ENCODE results near the gene CREG1. TPM values are rescaled to one million over a fixed set of nuclear protein-coding genes. Genes with fewer than 3 reads are reported as not detected.

The CREG1 gene
- total RNA-seq, 4 donors from 2014 or later, result 154 to 191 (median 164) TPM

DNA sequence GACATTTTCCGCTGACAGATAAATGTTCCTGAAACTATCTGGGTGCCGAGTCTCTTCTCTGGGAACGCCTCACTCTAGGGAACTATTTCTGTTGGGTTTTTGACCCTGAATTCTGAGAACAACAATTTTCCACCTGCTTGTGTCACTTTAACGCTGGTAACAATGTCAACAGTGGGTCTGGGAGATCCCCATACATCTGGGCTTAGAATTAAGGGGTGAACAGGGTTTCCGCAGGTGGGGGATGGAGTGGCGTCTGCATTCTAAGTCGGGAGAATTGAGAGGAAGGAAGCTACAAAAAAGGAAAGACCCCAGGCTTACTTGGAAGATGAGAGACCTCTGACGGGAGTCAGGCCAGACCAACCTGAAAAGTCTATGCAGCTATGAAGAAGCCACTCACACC, 44.0 kb downstream of the CREG1 start:
- Histone ChIP-seq H3K4me1 (no peaks in the 10 kb centered on the region), H3K9me3 (no peaks in the 10 kb centered on the region), H3K36me3 (no peaks in the 10 kb centered on the region), H3K27me3 (no peaks in the 10 kb centered on the region), H3K4me3 (no peak overlapping the region), H3K27ac (no peak overlapping the region)
- no peak for TF ChIP-seq EP300 (IDR thresholded peaks at IDR 0.05)
- TF ChIP-seq POLR2A (IDR thresholded peaks at IDR 0.05), result no peak
- TF ChIP-seq, protein P1, sequence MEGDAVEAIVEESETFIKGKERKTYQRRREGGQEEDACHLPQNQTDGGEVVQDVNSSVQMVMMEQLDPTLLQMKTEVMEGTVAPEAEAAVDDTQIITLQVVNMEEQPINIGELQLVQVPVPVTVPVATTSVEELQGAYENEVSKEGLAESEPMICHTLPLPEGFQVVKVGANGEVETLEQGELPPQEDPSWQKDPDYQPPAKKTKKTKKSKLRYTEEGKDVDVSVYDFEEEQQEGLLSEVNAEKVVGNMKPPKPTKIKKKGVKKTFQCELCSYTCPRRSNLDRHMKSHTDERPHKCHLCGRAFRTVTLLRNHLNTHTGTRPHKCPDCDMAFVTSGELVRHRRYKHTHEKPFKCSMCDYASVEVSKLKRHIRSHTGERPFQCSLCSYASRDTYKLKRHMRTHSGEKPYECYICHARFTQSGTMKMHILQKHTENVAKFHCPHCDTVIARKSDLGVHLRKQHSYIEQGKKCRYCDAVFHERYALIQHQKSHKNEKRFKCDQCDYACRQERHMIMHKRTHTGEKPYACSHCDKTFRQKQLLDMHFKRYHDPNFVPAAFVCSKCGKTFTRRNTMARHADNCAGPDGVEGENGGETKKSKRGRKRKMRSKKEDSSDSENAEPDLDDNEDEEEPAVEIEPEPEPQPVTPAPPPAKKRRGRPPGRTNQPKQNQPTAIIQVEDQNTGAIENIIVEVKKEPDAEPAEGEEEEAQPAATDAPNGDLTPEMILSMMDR (IDR thresholded peaks at IDR 0.05), result no peak
- WGBS, 2 donors, result 86 to 87% methylated on average over 8 of the region's 8 CpGs
- DNase-seq (ENCODE audit: low spot score in 2 of 2), result no peak

DNA sequence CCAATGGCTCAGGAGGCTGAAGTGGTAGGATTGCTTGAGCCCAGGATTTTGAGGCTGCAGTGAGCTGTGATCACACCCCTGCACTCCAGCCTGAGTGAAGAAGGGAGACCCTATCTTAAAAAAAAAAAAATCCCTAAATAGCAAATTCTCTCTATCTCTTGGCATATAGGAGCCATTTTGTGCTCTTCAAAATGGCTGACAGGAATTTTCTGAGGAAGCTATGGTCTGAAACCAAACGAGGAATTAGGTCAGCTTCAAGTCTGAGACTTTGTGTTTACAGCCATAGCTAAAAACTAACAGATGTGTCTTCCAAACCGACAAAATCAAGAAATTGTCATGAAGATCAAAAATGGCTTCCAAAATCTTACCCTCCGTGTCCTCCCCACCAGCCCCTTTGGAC, 45.8 kb downstream of the CREG1 start:
- WGBS, 2 donors, result 79 to 91% methylated on average over 3 of the region's 3 CpGs
- H3K36me3 ChIP-seq, result no peaks in the 10 kb centered on the region
- no peak overlapping the region for H3K27ac ChIP-seq
- H3K4me3 ChIP-seq, result no peak overlapping the region
- no peaks in the 10 kb centered on the region for H3K27me3 ChIP-seq
- H3K9me3 ChIP-seq, result no peaks in the 10 kb centered on the region
- DNase-seq (ENCODE audit: low spot score in 2 of 2), result no peak
- TF ChIP-seq EP300 (IDR thresholded peaks at IDR 0.05) (no peak), POLR2A (IDR thresholded peaks at IDR 0.05) (no peak)
- TF ChIP-seq, protein P1 (IDR thresholded peaks at IDR 0.05), result no peak
- H3K4me1 ChIP-seq, result no peaks in the 10 kb centered on the region

DNA sequence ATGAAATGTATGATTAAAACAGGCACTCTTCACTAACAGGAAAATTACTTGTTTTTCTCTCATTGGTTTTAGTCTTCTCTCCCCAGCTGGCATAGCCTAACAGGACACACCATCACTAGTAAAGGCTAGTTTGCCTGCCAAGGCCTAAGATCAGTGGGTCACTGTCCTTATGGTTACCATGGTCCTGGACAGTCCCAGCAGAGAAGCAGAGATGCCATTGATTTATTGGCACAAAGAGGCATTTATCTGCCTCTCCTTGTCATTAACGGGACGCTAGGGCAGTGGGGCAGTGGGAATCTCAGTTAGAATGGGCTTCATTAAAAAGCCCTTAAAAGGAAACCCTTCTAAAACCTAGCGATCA, 49.1 kb downstream of the CREG1 start:
- no peaks in the 10 kb centered on the region for H3K27me3 ChIP-seq
- no peaks in the 10 kb centered on the region for H3K36me3 ChIP-seq
- WGBS, 2 donors, result 54 to 62% methylated on average over 3 of the region's 3 CpGs
- H3K9me3 ChIP-seq, result no peaks in the 10 kb centered on the region
- peaks cover 0 to 2% (median 0%) of the 10 kb centered on the region in 4 donors for H3K4me1 ChIP-seq
- TF ChIP-seq POLR2A (IDR thresholded peaks at IDR 0.05) (no peak), EP300 (IDR thresholded peaks at IDR 0.05) (no peak)
- TF ChIP-seq, protein P1 (IDR thresholded peaks at IDR 0.05), result no peak
- H3K4me3 ChIP-seq, result no peak overlapping the region
- no peak overlapping the region for H3K27ac ChIP-seq
- DNase-seq (ENCODE audit: low spot score in 2 of 2), result no peak

DNA sequence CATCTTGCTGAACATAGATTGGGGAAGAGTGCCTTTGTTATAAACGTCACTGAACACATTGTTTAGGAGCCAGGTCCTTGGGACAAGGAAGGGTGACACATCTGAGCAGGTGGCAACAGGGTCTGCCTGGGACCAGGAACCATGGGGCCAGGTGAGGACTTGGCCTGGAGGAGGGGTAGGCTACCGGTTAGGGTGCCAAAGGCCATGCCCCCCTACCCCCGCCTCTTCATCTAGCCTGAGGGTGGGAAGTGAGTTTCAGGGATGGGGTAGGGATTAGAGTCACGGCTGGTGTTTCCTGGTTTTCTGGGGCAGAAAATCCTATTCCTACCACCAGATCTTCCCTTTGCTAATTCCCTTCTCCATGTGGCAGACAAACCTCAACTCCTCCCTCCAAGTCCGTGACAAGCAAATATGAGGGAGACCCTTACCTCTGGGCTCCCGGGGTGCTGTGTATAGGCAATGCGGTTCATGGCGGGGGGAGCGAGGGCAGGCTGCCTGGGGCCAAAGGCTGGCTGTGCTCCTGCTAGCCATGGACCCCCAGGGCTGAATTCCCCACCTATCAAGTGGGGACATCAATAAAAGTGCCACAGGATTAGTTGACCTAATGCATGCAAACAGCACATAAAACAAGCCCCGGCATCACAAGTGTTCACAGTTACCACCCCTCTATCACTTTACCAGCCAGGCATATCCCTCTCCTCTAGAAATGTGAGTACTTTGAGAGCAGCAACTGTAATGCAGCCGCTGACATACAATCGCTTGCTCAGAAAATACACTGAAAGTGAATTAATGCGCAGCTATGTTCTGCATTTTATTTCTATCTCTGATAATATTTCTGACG, 49.7 kb downstream of the CREG1 start:
- no peaks in the 10 kb centered on the region for H3K9me3 ChIP-seq
- no peak for DNase-seq (ENCODE audit: low spot score in 2 of 2)
- H3K4me3 ChIP-seq, result no peak overlapping the region
- H3K4me1 ChIP-seq, result peaks cover 0 to 2% (median 0%) of the 10 kb centered on the region in 4 donors
- no peaks in the 10 kb centered on the region for H3K36me3 ChIP-seq
- WGBS, 2 donors, result 61 to 65% methylated on average over 14 of the region's 14 CpGs
- no peaks in the 10 kb centered on the region for H3K27me3 ChIP-seq
- TF ChIP-seq, protein P1 (IDR thresholded peaks at IDR 0.05), result no peak
- no peak for TF ChIP-seq EP300 (IDR thresholded peaks at IDR 0.05)
- TF ChIP-seq POLR2A (IDR thresholded peaks at IDR 0.05), result no peak
- no peak overlapping the region for H3K27ac ChIP-seq

DNA sequence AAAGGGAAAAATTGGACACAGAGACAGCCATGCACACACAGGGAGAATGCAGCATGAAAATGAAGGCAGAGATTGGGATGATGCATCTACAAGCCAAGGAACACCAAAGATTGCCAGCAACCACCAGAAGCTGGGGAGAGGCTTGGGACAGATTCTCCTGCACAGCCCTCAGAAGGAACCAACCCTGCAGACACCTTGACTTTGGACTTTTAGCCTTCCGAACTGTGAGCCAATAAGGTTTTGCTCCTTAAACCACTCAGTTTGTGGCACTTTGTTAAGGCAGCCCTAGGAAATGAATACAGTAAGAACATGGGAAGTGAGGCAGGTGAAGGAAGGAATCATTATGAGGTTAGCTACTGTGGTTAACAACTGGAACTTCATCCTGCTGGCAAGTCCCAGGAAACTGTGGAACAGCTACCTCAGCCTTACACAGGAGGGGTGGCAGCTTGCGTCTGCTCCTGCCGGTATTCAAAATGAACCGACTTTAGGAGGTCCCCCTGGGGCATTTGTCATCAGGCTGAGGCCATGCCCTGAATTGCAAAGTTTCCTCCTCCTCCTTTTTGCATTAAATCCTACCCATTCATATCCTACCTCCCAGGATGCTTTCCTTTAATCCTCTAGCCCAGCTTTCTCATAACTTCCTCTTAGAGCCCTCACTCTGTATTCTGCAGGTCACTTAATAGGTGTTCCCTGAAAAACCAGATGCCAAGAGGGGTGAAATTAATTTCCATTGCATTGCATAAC, 50.7 kb downstream of the CREG1 start:
- no peak for DNase-seq (ENCODE audit: low spot score in 2 of 2)
- Histone ChIP-seq H3K36me3 (no peaks in the 10 kb centered on the region), H3K27ac (no peak overlapping the region), H3K4me1 (peaks cover 0 to 2% (median 0%) of the 10 kb centered on the region in 4 donors), H3K4me3 (no peak overlapping the region), H3K9me3 (no peaks in the 10 kb centered on the region), H3K27me3 (no peaks in the 10 kb centered on the region)
- 38 to 43% methylated on average over 4 of the region's 4 CpGs for WGBS, 2 donors
- TF ChIP-seq EP300 (IDR thresholded peaks at IDR 0.05), result no peak
- TF ChIP-seq POLR2A (IDR thresholded peaks at IDR 0.05), result no peak
- TF ChIP-seq, protein P1 (IDR thresholded peaks at IDR 0.05), result no peak
